Measurements from ENCODE around the gene HOXB3. TPM values are rescaled to one million over a fixed set of nuclear protein-coding genes. Genes with fewer than 3 reads are reported as not detected.
A peak's percentile ranks its signal among the peaks of the same experiment; 100 is the strongest.

HOXB3 gene
- total RNA-seq, 4 donors from 2014 or later: 2.5 to 11.1 (median 5.8) TPM

GRCh38 chr17:48543854-48544348, 46.1 kb downstream of the HOXB3 start:
- Histone ChIP-seq H3K36me3 (no peaks in the 10 kb centered on the region), H3K4me1 (peaks cover 7 to 82% (median 31%) of the 10 kb centered on the region in 3 donors), H3K4me3 (peak overlapping the region; percentile 53 to 80 (median 72)), H3K27ac (peak overlapping the region; percentile 91 to 95 (median 92)), H3K27me3 (peaks cover 0 to 72% (median 0%) of the 10 kb centered on the region in 4 donors), H3K9me3 (no peaks in the 10 kb centered on the region)
- 0 to 10% methylated on average over 1 to 13 of the region's 20 CpGs for WGBS, 2 donors
- no peak for TF ChIP-seq CTCF (IDR thresholded peaks at IDR 0.05)
- TF ChIP-seq POLR2A (IDR thresholded peaks at IDR 0.05): no peak
- DNase-seq: no peak
- intact Hi-C loops (cut with DNase I): loop anchor here (5.0 kb wide), 1 partner anchor 33 kb away; the partner anchor contains the start of gene HOXB4

GRCh38 chr17:48543107-48543853, 46.8 kb downstream of the HOXB3 start:
- Histone ChIP-seq H3K27me3 (peaks cover 0 to 68% (median 0%) of the 10 kb centered on the region in 4 donors), H3K36me3 (no peaks in the 10 kb centered on the region), H3K4me1 (peaks cover 7 to 76% (median 26%) of the 10 kb centered on the region in 3 donors), H3K9me3 (no peaks in the 10 kb centered on the region), H3K4me3 (peak overlapping the region; percentile 53 to 80 (median 72)), H3K27ac (peak overlapping the region; percentile 91 to 95 (median 92))
- DNase-seq: no peak
- TF ChIP-seq CTCF (IDR thresholded peaks at IDR 0.05) (peak in 4 of 6 experiments; percentile 10 to 37 (median 26)), POLR2A (IDR thresholded peaks at IDR 0.05) (no peak)
- intact Hi-C loops (cut with DNase I): loop anchor here (5.0 kb wide), 1 partner anchor 34 kb away; the partner anchor contains the start of gene HOXB4
- WGBS, 2 donors: 1 to 2% methylated on average over 21 to 25 of the region's 72 CpGs

GRCh38 chr17:48542698-48543106, 47.3 kb downstream of the HOXB3 start:
- Histone ChIP-seq H3K27ac (peak overlapping the region; percentile 91 to 95 (median 93)), H3K36me3 (no peaks in the 10 kb centered on the region), H3K9me3 (no peaks in the 10 kb centered on the region), H3K4me1 (peaks cover 7 to 70% (median 25%) of the 10 kb centered on the region in 3 donors), H3K27me3 (peaks cover 0 to 64% (median 0%) of the 10 kb centered on the region in 4 donors), H3K4me3 (peak overlapping the region; percentile 53 to 80 (median 72))
- intact Hi-C loops (cut with DNase I): loop anchor here (5.0 kb wide), 1 partner anchor 35 kb away; the partner anchor contains the start of gene HOXB4
- no peak for TF ChIP-seq CTCF (IDR thresholded peaks at IDR 0.05)
- no peak for TF ChIP-seq POLR2A (IDR thresholded peaks at IDR 0.05)
- no peak for DNase-seq
- WGBS, 2 donors: 3 to 11% methylated on average over 12 of the region's 12 CpGs

GRCh38 chr17:48542114-48542656, 47.9 kb downstream of the HOXB3 start:
- intact Hi-C loops (cut with DNase I): loop anchor here (5.0 kb wide), 1 partner anchor 35 kb away; the partner anchor contains the start of gene HOXB4
- TF ChIP-seq CTCF (IDR thresholded peaks at IDR 0.05): no peak
- TF ChIP-seq POLR2A (IDR thresholded peaks at IDR 0.05): no peak
- DNase-seq: no peak
- Histone ChIP-seq H3K9me3 (no peaks in the 10 kb centered on the region), H3K4me1 (peaks cover 7 to 65% (median 21%) of the 10 kb centered on the region in 3 donors), H3K4me3 (peak overlapping the region; percentile 53 to 80 (median 72)), H3K27me3 (peaks cover 0 to 59% (median 0%) of the 10 kb centered on the region in 4 donors), H3K27ac (peak overlapping the region; percentile 91 to 95 (median 93)), H3K36me3 (no peaks in the 10 kb centered on the region)
- 13 to 14% methylated on average over 20 to 27 of the region's 27 CpGs for WGBS, 2 donors
